HG03565 (cell line): ENCODE data around the gene AGAP1.

Experiments
- ATAC-seq: cut with Tn5 transposase; IDR thresholded peaks from one replicate; pipeline ENCODE4 v1.9.1; 2021; ENCODE audit warnings: mild to moderate bottlenecking, moderate library complexity; ENCODE audit not compliant: unreplicated experiment

The AGAP1 gene

GRCh38 chr2:235486729-235487128 lies 7.1 kb upstream of the AGAP1 start:
- ATAC-seq: no peak

DNA sequence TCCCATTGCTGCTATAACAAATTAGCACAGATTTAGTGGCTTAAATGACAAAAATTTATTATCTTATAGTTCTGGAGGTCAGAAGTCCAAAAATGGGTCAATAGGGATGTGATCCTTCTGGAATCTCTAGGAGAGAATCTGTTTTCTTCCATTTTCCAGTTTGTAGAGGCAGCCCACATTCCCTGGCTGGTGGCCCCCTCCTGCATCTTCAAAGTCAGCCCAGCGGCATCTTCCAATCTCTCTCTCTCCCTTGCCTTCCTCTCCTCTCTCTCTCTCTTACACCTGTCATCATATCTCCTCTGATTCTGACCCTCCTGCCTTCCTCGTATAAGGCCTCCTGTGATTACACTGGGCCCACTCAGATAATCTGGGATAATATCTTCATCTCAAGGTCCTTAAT lies 3.9 kb upstream of the AGAP1 start:
- no peak for ATAC-seq

GRCh38 chr2:235492850-235493344 lies 946 bp upstream of the AGAP1 start:
- no peak for ATAC-seq

GRCh38 chr2:235493402-235493774 lies 455 bp upstream of the AGAP1 start:
- ATAC-seq: no peak

GRCh38 chr2:235494716-235495372 lies 1.0 kb downstream of the AGAP1 start:
- ATAC-seq: no peak

- no peak for ATAC-seq
These were observed 1.8 kb downstream of the AGAP1 start for GRCh38 chr2:235495373-235496238.

- ATAC-seq: no peak
These were observed 2.4 kb downstream of the AGAP1 start for GRCh38 chr2:235496239-235496621.

- ATAC-seq: no peak
These were observed 3.3 kb downstream of the AGAP1 start for GRCh38 chr2:235497096-235497495.

GRCh38 chr2:235498541-235498940 lies 4.7 kb downstream of the AGAP1 start:
- ATAC-seq: no peak

GRCh38 chr2:235498946-235499812 lies 5.3 kb downstream of the AGAP1 start:
- ATAC-seq: no peak

- no peak for ATAC-seq
These were observed 6.4 kb downstream of the AGAP1 start for GRCh38 chr2:235500110-235500760.

GRCh38 chr2:235500761-235501672 lies 7.2 kb downstream of the AGAP1 start:
- no peak for ATAC-seq

DNA sequence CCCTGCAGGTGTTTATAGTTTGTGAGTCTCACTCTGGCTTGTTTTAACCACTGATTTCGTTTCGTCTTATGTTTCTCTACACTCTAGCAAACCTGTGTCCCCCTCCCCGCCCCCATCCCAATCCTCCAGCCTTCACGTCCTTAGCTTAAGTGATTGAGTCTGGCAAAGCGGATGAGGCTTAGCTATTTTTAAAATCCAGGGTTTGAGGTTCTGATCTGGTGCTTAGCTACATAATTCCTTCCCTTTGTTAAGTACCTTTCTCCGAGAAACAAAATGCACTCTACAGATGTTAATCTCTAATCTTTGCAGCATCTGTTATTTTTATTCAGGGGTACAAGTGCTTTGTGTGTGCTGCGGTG lies 7.8 kb downstream of the AGAP1 start:
- ATAC-seq: no peak

GRCh38 chr2:235502336-235502735 lies 8.5 kb downstream of the AGAP1 start:
- ATAC-seq: no peak

DNA sequence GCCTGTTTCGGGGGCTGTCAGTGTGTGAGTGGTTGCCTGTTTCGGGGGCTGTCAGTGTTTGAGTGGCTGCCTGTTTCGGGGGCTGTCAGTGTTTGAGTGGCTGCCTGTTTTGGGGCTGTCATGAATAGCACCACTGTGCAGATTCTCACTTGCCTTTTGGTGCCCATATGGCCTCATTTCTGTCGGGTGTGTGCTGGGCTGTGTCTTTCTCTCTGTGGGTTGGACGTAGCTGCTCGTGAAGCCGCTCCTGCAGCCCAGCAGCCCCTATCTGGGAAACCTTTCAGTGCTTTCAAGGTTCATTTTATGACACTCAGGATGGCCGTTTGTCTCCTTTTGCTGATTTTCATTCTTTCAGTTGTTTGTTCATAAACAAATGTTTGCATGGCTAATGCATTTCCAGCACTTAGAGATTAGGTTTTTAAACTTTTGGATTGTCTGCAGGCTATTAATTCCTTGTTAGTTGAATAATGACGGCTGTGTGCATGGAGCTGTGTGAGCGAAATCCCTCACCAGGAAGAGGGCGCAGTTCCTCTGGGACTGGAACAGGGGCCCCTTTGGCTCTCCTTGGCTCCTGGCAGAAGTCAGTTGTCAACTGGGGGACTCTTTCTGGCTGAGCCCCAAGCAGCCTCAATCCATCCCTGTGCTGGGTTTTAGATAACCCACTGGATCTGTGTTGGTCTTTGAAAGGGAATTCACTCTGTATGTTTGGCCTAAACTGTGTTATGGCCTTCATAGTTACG lies 10.8 kb downstream of the AGAP1 start:
- ATAC-seq: no peak

DNA sequence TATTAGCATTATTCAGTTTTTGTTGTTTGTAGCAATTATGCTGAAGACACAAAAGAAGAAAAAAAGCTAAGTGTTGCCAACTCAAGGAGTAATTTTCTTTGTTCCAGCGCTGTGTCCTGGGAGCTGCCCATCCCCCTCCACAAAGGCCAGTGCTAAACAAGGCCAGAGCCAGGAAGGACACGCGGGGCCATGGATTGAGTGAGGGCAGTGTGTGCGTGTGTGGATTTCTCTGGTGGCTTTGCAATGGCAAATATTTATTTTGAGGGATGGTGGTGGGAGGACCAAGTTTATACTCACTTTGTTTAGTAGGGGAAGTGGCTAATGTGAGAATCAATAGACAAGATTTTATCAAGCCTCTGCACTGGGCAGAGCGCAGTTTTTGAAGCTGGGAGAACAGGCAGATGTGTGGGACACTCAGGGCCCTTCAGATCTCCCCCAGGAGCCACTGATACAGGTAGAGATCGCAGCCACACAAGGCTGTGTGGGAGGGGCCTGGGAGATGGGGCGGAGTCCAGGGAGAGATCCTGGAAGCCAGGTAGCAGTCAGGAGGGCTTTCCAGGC lies 11.4 kb downstream of the AGAP1 start:
- ATAC-seq: no peak

DNA sequence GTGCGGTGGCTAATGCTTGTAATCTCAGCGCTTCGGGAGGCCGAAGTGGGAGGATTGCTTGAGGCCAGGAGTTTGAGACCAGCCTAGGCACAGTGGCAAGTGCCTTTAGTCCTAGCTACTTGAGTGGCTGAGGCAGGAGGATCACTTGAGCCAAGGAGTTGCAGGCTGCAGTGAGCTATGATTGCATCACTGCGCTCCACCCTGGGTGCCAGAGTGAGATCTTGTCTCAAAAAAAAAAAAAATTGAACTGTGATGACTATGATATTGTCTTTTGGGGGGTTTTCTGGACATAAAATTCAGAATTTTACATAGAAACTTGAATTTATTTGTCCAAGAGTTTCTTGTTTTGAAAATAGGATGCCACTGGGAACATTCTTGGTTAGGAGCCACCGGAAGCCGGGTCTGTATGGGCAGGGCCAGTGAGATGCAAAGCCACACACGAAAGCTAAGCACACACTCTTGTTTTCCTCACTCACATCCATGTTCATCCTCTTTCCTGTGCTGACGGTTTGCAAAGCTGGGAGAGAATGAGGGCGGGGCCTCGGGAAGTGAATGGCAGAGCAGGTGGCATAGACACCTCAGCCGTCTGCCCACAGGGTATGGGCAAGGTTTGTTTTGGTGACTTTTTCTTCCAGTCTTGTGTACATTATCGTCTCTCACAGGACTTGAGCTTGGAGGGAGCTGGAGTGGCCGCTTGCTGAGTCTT lies 12.6 kb downstream of the AGAP1 start:
- ATAC-seq: no peak

DNA sequence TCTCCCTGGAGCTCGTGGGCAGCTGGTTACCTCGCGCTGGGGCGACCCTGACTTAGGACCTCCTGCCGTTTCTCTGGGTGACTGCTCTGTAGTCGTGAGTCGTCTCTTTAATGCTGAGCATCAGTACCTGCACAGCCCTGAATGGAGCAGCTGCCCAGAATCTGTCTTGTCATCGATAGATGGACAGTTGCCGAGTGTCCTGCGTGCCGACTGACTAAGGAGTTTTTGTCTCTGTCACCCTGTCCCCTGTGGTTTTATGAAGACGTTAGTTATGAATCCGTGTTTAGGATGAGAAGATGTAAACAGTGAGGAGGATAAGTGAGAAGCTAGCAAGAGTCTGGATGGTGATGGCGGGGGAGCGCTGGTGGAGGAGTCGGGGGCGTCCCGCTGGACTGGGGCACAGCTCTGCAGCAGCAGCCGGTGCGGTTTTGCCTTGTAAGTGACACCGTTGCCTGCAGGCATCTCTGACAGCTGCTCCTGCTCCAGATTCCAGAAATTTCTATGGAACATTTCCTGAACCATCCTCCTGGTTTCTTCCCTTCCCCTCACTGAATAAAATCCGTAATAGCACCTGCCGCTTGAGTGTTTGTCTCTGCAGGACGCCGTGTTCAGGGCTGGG lies 13.3 kb downstream of the AGAP1 start:
- ATAC-seq: no peak
